Loucy (cell line): ENCODE data around the gene PTPRT.

ENCODE experiments used
- CTCF ChIP-seq: fragments of 200-600 bp; sonication (generic); conservative IDR thresholded peaks from 2 replicates; pipeline ENCODE4 v1.5.1; 2014; ENCODE audit warnings: mild to moderate bottlenecking, antibody characterized with exemption, low read length
- EZH2phosphoT487 ChIP-seq: fragments of 200-600 bp; IDR thresholded peaks from 2 replicates; pipeline ENCODE4 v1.6.1; 2018; ENCODE audit warnings: antibody characterized with exemption, mild to moderate bottlenecking, moderate library complexity, borderline replicate concordance

DNA sequence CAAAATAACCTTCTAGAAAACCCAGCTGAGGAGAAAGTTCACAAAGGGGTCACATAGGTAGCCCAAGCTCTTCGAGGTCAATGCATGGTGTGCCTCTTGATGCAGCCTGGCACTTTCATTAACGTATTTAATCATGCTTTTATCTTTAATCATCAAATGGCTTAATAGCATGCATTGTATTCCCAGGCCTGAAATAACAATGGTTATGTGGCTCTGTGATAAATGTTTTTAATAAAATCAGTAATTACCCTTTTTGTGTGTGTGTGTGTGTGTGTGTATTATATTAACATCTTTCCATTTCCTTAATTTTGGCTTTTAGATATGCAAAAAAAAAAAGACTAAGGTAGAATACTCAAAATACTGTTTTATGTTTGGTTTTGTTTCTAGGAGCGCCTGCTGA, 681.8 kb downstream of the PTPRT start:
- TF ChIP-seq CTCF (no peak), EZH2phosphoT487 (no peak)
